HEK293 (cell line): ENCODE measurements around the gene NOXO1.

Experiments
- BCL6B ChIP-seq: fragments of 450-650 bp; formaldehyde crosslinking; IDR thresholded peaks from 2 replicates; pipeline ENCODE4 v1.5.1; 2017; ENCODE audit warnings: missing biosample characterization, missing genetic modification characterization
- HIC1 ChIP-seq: fragments of 450-650 bp; formaldehyde crosslinking; IDR thresholded peaks from 2 replicates; pipeline ENCODE4 v1.5.1; 2016; ENCODE audit warnings: missing biosample characterization, missing genetic modification characterization
- HOXC10 ChIP-seq: sonication (generic); formaldehyde crosslinking; IDR thresholded peaks from 2 replicates; pipeline ENCODE4 v1.8.1; 2023; ENCODE audit warnings: mild to moderate bottlenecking, missing genetic modification reagents
- INSM2 ChIP-seq: fragments of 450-650 bp; formaldehyde crosslinking; IDR thresholded peaks from 2 replicates; pipeline ENCODE4 v1.5.1; 2016; ENCODE audit warnings: missing biosample characterization, missing genetic modification characterization
- KLF1 ChIP-seq: fragments of 450-650 bp; formaldehyde crosslinking; IDR thresholded peaks from 2 replicates; pipeline ENCODE4 v1.5.1; 2016; ENCODE audit warnings: missing biosample characterization, missing genetic modification characterization
- KLF17 ChIP-seq: fragments of 450-650 bp; formaldehyde crosslinking; IDR thresholded peaks from 2 replicates; pipeline ENCODE4 v1.5.1; 2016; ENCODE audit warnings: missing biosample characterization, missing genetic modification characterization
- SETDB1 ChIP-seq: IDR thresholded peaks from one replicate; pipeline ENCODE4 v1.6.1; 2017; ENCODE audit warnings: mild to moderate bottlenecking, low read length, moderate library complexity, mixed read lengths; ENCODE audit not compliant: insufficient read length
- ZBTB1 ChIP-seq: fragments of 450-650 bp; formaldehyde crosslinking; IDR thresholded peaks from 2 replicates; pipeline ENCODE4 v1.5.1; 2016; ENCODE audit warnings: missing biosample characterization, missing genetic modification characterization
- ZBTB17 ChIP-seq: fragments of 450-650 bp; formaldehyde crosslinking; IDR thresholded peaks from 2 replicates; pipeline ENCODE4 v1.5.1; 2016; ENCODE audit warnings: missing biosample characterization, missing genetic modification characterization
- ZBTB20 ChIP-seq: fragments of 450-650 bp; formaldehyde crosslinking; IDR thresholded peaks from 2 replicates; pipeline ENCODE4 v1.5.1; 2016; ENCODE audit warnings: missing biosample characterization, missing genetic modification characterization
- ZBTB49 ChIP-seq: fragments of 450-650 bp; formaldehyde crosslinking; IDR thresholded peaks from 2 replicates; pipeline ENCODE4 v1.5.1; 2016; ENCODE audit warnings: missing biosample characterization, missing genetic modification characterization, low read depth
- ZFP37 ChIP-seq: fragments of 450-650 bp; formaldehyde crosslinking; IDR thresholded peaks from 2 replicates; pipeline ENCODE4 v1.5.1; 2016; ENCODE audit warnings: missing biosample characterization, missing genetic modification characterization
- ZNF155 ChIP-seq: fragments of 450-650 bp; formaldehyde crosslinking; IDR thresholded peaks from 2 replicates; pipeline ENCODE4 v1.5.1; 2016; ENCODE audit warnings: missing biosample characterization, missing genetic modification characterization
- ZNF19 ChIP-seq: fragments of 450-650 bp; formaldehyde crosslinking; IDR thresholded peaks from 2 replicates; pipeline ENCODE4; 2016; ENCODE audit warnings: missing biosample characterization, missing genetic modification characterization, low read depth
- ZNF239 ChIP-seq: fragments of 450-650 bp; formaldehyde crosslinking; IDR thresholded peaks from 2 replicates; pipeline ENCODE4 v1.5.1; 2016; ENCODE audit warnings: missing biosample characterization, missing genetic modification characterization
- ZNF266 ChIP-seq: fragments of 450-650 bp; formaldehyde crosslinking; IDR thresholded peaks from 2 replicates; pipeline ENCODE4 v1.5.1; 2016; ENCODE audit warnings: missing biosample characterization, missing genetic modification characterization, low read depth
- ZNF302 ChIP-seq: fragments of 450-650 bp; formaldehyde crosslinking; IDR thresholded peaks from 2 replicates; pipeline ENCODE4 v1.5.1; 2016; ENCODE audit warnings: missing biosample characterization, missing genetic modification characterization, low read depth
- ZNF514 ChIP-seq: fragments of 450-650 bp; formaldehyde crosslinking; IDR thresholded peaks from 2 replicates; pipeline ENCODE4 v1.5.1; 2016; ENCODE audit warnings: missing biosample characterization, missing genetic modification characterization
- ZNF549 ChIP-seq: fragments of 450-650 bp; IDR thresholded peaks from 2 replicates; pipeline ENCODE4 v1.5.1; 2018; ENCODE audit warnings: missing biosample characterization, missing genetic modification characterization, mild to moderate bottlenecking, inconsistent platforms, moderate library complexity
- ZNF571 ChIP-seq: fragments of 450-650 bp; formaldehyde crosslinking; IDR thresholded peaks from 2 replicates; pipeline ENCODE4 v1.5.0; 2017; ENCODE audit warnings: missing biosample characterization, missing genetic modification characterization
- ZNF670 ChIP-seq: fragments of 450-650 bp; formaldehyde crosslinking; IDR thresholded peaks from 2 replicates; pipeline ENCODE4 v1.5.1; 2016; ENCODE audit warnings: missing biosample characterization, missing genetic modification characterization, low read depth
- ZNF704 ChIP-seq: fragments of 450-650 bp; formaldehyde crosslinking; IDR thresholded peaks from 2 replicates; pipeline ENCODE4 v1.5.1; 2016; ENCODE audit warnings: missing biosample characterization, missing genetic modification characterization
- ZNF777 ChIP-seq: fragments of 450-650 bp; formaldehyde crosslinking; IDR thresholded peaks from 2 replicates; pipeline ENCODE4 v1.5.1; 2017; ENCODE audit warnings: missing biosample characterization, missing genetic modification characterization, borderline replicate concordance
- ZNF830 ChIP-seq: fragments of 450-650 bp; IDR thresholded peaks from 2 replicates; pipeline ENCODE4 v1.5.0; 2018; ENCODE audit warnings: missing biosample characterization, missing genetic modification characterization, low read depth, mild to moderate bottlenecking, moderate library complexity
- ZNF843 ChIP-seq: fragments of 450-650 bp; formaldehyde crosslinking; IDR thresholded peaks from 2 replicates; pipeline ENCODE4 v1.5.1; 2016; ENCODE audit warnings: missing biosample characterization, missing genetic modification characterization
- ZSCAN16 ChIP-seq: fragments of 450-650 bp; formaldehyde crosslinking; IDR thresholded peaks from 2 replicates; pipeline ENCODE4 v1.5.1; 2016; ENCODE audit warnings: missing biosample characterization, missing genetic modification characterization
- ZSCAN18 ChIP-seq: fragments of 450-650 bp; formaldehyde crosslinking; IDR thresholded peaks from 2 replicates; pipeline ENCODE4 v1.5.1; 2016; ENCODE audit warnings: missing biosample characterization, missing genetic modification characterization

The NOXO1 gene

GRCh38 chr16:1971796-1972489 is 9.3 kb downstream of the NOXO1 start, which contains the start of gene TBL3 (continued):
- TF ChIP-seq HOXC10 (CRISPR knock-in tag): 0 out of 2 replicates have a peak, but pooled peaks have one; percentile 72
- TF ChIP-seq ZNF239 (tag by site-specific recombination): peak; percentile 68; the same call in 1 of the 2 replicates
- TF ChIP-seq ZNF704: no peak
- TF ChIP-seq HIC1 (tag by site-specific recombination): peak; percentile 68
- no peak for TF ChIP-seq ZNF549
- peak; percentile 98 for TF ChIP-seq KLF17
- TF ChIP-seq ZBTB1 (tag by site-specific recombination): no peak
- no peak for TF ChIP-seq ZNF514 (tag by site-specific recombination)
- peak; percentile 56; the same call in 1 of the 2 replicates for TF ChIP-seq BCL6B (tag by site-specific recombination)
- TF ChIP-seq ZBTB17: peak; percentile 98
- no peak for TF ChIP-seq ZNF777 (tag by site-specific recombination)
- TF ChIP-seq ZBTB49 (tag by site-specific recombination): no peak
- peak; percentile 88 for TF ChIP-seq ZFP37 (tag by site-specific recombination)
- no peak for TF ChIP-seq ZNF19
- peak; percentile 72 for TF ChIP-seq ZBTB20 (tag by site-specific recombination)
- TF ChIP-seq ZNF670 (tag by site-specific recombination): no peak
- no peak for TF ChIP-seq ZNF155 (tag by site-specific recombination)
- TF ChIP-seq ZNF843 (tag by site-specific recombination): peak; percentile 81; the same call in 1 of the 2 replicates
- no peak for TF ChIP-seq ZSCAN18
- no peak for TF ChIP-seq ZNF830 (tag by site-specific recombination)
- no peak for TF ChIP-seq SETDB1
- TF ChIP-seq KLF1 (tag by site-specific recombination): peak; percentile 94
- no peak for TF ChIP-seq ZSCAN16 (tag by site-specific recombination)
- TF ChIP-seq INSM2 (tag by site-specific recombination): peak; percentile 94
- no peak for TF ChIP-seq ZNF571
- TF ChIP-seq ZNF266 (tag by site-specific recombination): no peak
- TF ChIP-seq ZNF302 (tag by site-specific recombination): no peak
